ENCODE measurements around the gene FOXP2. TPM values are rescaled to one million over a fixed set of nuclear protein-coding genes. Genes with fewer than 3 reads are reported as not detected.

The FOXP2 gene
- total and polyA plus RNA-seq, 9 donors, result 5.0 to 26.5 (median 15.0) TPM

GRCh38 chr7:114659409-114660125, 245.0 kb downstream of the FOXP2 start:
- H3K27ac ChIP-seq, result no peak overlapping the region
- H3K9me3 ChIP-seq, result no peaks in the 10 kb centered on the region
- WGBS, 3 donors, result 70 to 77% (median 70%) methylated on average over 7 of the region's 7 CpGs
- no peaks in the 10 kb centered on the region for H3K36me3 ChIP-seq
- no peak for DNase-seq
- no peak overlapping the region for H3K4me3 ChIP-seq
- TF ChIP-seq CTCF (IDR thresholded peaks at IDR 0.05) (no peak), POLR2A (IDR thresholded peaks at IDR 0.05) (no peak), EP300 (IDR thresholded peaks at IDR 0.05) (no peak)
- intact Hi-C loops (cut with DNase I), result loop anchor here in 1 of 4 donors (5.0 kb wide), 1 partner anchor 1133 kb away; no protein-coding TSS in a partner anchor
- no peaks in the 10 kb centered on the region for H3K27me3 ChIP-seq
- no peaks in the 10 kb centered on the region for H3K4me1 ChIP-seq (ENCODE audit: insufficient read depth)

GRCh38 chr7:114660126-114660486, 245.5 kb downstream of the FOXP2 start:
- 0 to 3% (median 2%) methylated on average over 1 of the region's 1 CpG for WGBS, 3 donors
- no peaks in the 10 kb centered on the region for H3K36me3 ChIP-seq
- H3K27ac ChIP-seq, result no peak overlapping the region
- no peak overlapping the region for H3K4me3 ChIP-seq
- DNase-seq, result no peak
- intact Hi-C loops (cut with DNase I), result loop anchor here in 1 of 4 donors (5.0 kb wide), 1 partner anchor 1132 kb away; no protein-coding TSS in a partner anchor
- no peaks in the 10 kb centered on the region for H3K9me3 ChIP-seq
- TF ChIP-seq EP300 (IDR thresholded peaks at IDR 0.05) (no peak), CTCF (IDR thresholded peaks at IDR 0.05) (no peak), POLR2A (IDR thresholded peaks at IDR 0.05) (no peak)
- no peaks in the 10 kb centered on the region for H3K27me3 ChIP-seq
- no peaks in the 10 kb centered on the region for H3K4me1 ChIP-seq (ENCODE audit: insufficient read depth)

GRCh38 chr7:114660753-114661152, 246.1 kb downstream of the FOXP2 start:
- no peak overlapping the region for H3K27ac ChIP-seq
- H3K36me3 ChIP-seq, result no peaks in the 10 kb centered on the region
- intact Hi-C loops (cut with DNase I), result loop anchor here in 1 of 4 donors (5.0 kb wide), 1 partner anchor 1132 kb away; no protein-coding TSS in a partner anchor
- no peak overlapping the region for H3K4me3 ChIP-seq
- no peaks in the 10 kb centered on the region for H3K4me1 ChIP-seq (ENCODE audit: insufficient read depth)
- 95 to 97% (median 96%) methylated on average over 2 of the region's 2 CpGs for WGBS, 3 donors
- TF ChIP-seq EP300 (IDR thresholded peaks at IDR 0.05) (no peak), POLR2A (IDR thresholded peaks at IDR 0.05) (no peak), CTCF (IDR thresholded peaks at IDR 0.05) (no peak)
- no peaks in the 10 kb centered on the region for H3K9me3 ChIP-seq
- no peaks in the 10 kb centered on the region for H3K27me3 ChIP-seq
- no peak for DNase-seq

GRCh38 chr7:114662002-114662677, 247.5 kb downstream of the FOXP2 start:
- no peaks in the 10 kb centered on the region for H3K4me1 ChIP-seq (ENCODE audit: insufficient read depth)
- 58 to 75% (median 69%) methylated on average over 6 of the region's 6 CpGs for WGBS, 3 donors

More at GRCh38 chr7:114662002-114662677, 247.5 kb downstream of the FOXP2 start:
- Histone ChIP-seq H3K4me3 (no peak overlapping the region), H3K27me3 (no peaks in the 10 kb centered on the region), H3K9me3 (no peaks in the 10 kb centered on the region), H3K27ac (no peak overlapping the region), H3K36me3 (no peaks in the 10 kb centered on the region)
- no peak for TF ChIP-seq EP300 (IDR thresholded peaks at IDR 0.05)
- TF ChIP-seq CTCF (IDR thresholded peaks at IDR 0.05), result no peak
- TF ChIP-seq POLR2A (IDR thresholded peaks at IDR 0.05), result no peak
- intact Hi-C loops (cut with DNase I), result loop anchor here in 1 of 4 donors (5.0 kb wide), 1 partner anchor 1130 kb away; no protein-coding TSS in a partner anchor
- no peak for DNase-seq

All from ovary (tissue), 9 donors.